T-helper 9 cell (primary cell): Measurements from ENCODE around the gene INMT.

Experiments
- DNase-seq: peaks from one replicate; pipeline ENCODE4 v3.0.0-alpha.2; 2020

INMT gene

GRCh38 chr7:30754315-30754877 is 2.5 kb downstream of the INMT start:
- DNase-seq = no peak

GRCh38 chr7:30755384-30756154 is 3.6 kb downstream of the INMT start:
- DNase-seq = no peak

- no peak for DNase-seq
These were observed 5.4 kb downstream of the INMT start for GRCh38 chr7:30757342-30757692.

GRCh38 chr7:30760514-30761213 is 8.7 kb downstream of the INMT start:
- no peak for DNase-seq

- no peak for DNase-seq
These were observed 9.6 kb downstream of the INMT start for GRCh38 chr7:30761214-30762156.

GRCh38 chr7:30764030-30764975 is 12.4 kb downstream of the INMT start:
- DNase-seq = no peak

- no peak for DNase-seq
These were observed 13.5 kb downstream of the INMT start for GRCh38 chr7:30765408-30765807.

GRCh38 chr7:30770845-30771173 is 18.9 kb downstream of the INMT start:
- no peak for DNase-seq

GRCh38 chr7:30771174-30771879 is 19.4 kb downstream of the INMT start, which contains the start of gene MINDY4:
TSS of gene MINDY4 (plus strand) at chr7:30771417. CDS start at chr7:30771494, 77 bp downstream.
- peak; percentile 50 for DNase-seq

- DNase-seq = no peak
These were observed 20.0 kb downstream of the INMT start for GRCh38 chr7:30771880-30772425.

GRCh38 chr7:30772984-30773383 is 21.0 kb downstream of the INMT start:
- DNase-seq = no peak

- DNase-seq = no peak
These were observed 24.1 kb downstream of the INMT start for GRCh38 chr7:30775992-30776391.

GRCh38 chr7:30776971-30777370 is 25.0 kb downstream of the INMT start:
- no peak for DNase-seq

GRCh38 chr7:30778255-30779025 is 26.5 kb downstream of the INMT start:
- DNase-seq = no peak

GRCh38 chr7:30779574-30779973 is 27.6 kb downstream of the INMT start:
- DNase-seq = no peak

- no peak for DNase-seq
These were observed 29.0 kb downstream of the INMT start for GRCh38 chr7:30780941-30781340.

- no peak for DNase-seq
These were observed 30.8 kb downstream of the INMT start for GRCh38 chr7:30782690-30783089.

- DNase-seq = no peak
These were observed 33.9 kb downstream of the INMT start for GRCh38 chr7:30785786-30786185.

GRCh38 chr7:30787486-30787885 is 35.6 kb downstream of the INMT start:
- no peak for DNase-seq
